ENCODE data around the gene SLBP.

DNA sequence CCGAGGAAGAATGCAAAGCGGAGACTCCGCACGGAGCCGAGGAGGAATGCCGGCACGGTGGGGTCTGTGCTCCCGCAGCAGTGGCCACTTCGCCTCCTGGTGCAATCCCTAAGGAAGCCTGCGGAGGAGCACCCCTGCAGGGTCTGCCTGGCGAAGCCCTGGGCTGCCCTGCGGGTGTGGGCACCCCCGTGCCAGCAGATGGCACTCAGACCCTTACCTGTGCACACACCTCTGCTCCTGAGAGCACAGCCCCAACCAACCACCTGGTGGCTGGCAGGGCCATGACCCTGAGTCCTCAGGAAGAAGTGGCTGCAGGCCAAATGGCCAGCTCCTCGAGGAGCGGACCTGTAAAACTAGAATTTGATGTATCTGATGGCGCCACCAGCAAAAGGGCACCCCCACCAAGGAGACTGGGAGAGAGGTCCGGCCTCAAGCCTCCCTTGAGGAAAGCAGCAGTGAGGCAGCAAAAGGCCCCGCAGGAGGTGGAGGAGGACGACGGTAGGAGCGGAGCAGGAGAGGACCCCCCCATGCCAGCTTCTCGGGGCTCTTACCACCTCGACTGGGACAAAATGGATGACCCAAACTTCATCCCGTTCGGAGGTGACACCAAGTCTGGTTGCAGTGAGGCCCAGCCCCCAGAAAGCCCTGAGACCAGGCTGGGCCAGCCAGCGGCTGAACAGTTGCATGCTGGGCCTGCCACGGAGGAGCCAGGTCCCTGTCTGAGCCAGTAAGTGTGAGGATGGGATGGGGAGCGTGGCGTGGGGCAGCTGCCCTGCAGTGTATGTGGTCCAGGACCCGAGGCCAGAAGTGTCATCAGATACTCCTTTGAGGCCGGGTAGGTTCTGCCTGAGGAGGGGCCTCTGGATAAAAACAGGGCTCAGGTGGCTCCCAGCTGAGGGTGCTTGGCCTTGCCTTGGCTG, 16.2 kb upstream of the SLBP start:
- no peak for TF ChIP-seq CTCF (IDR thresholded peaks at IDR 0.05)
- no peak for TF ChIP-seq POLR2A (IDR thresholded peaks at IDR 0.05)
